ENCODE measurements around the gene CTNS. TPM values are rescaled to one million over a fixed set of nuclear protein-coding genes. Genes with fewer than 3 reads are reported as not detected.

The CTNS gene
- total and polyA plus RNA-seq, 8 donors, result 8.7 to 30.6 (median 12.3) TPM

DNA sequence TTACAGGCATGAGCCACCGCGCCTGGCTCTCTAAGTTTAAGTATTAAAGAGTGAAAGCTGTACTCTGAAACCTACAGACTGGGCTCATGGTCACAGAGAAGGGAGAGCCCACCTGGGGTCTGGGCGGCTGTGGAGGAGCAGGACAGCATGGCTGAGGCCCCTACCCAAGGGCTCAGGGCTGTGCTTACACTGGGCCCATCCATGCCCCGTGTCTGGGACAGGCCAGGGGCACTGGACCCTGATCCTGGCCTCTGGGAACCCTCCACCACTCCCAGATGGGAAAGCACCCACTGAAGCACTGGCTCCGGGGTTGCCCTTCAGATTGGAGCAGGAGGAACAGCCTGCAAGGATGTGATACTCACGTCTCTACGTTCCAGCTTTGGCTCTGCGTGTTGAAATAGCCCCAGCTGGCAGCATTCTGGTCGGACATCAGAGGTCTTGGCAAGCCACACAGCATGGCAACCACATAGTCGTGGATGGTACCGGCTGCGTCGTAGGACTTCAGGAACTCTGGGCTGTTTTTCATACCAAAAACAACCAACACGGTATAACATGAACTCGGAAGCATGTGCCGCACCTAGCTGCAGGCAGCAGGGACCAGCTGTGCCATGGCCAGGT is 13.5 kb upstream of the CTNS start:
- H3K27me3 ChIP-seq, result no peaks in the 10 kb centered on the region
- no peak for ATAC-seq
- no peak for DNase-seq
- no peaks in the 10 kb centered on the region for H3K9me3 ChIP-seq
- no peaks in the 10 kb centered on the region for H3K4me1 ChIP-seq
- H3K4me3 ChIP-seq, result no peak overlapping the region
- peaks cover 0 to 98% of the 10 kb centered on the region in 2 donors for H3K36me3 ChIP-seq
- TF ChIP-seq, protein P1, sequence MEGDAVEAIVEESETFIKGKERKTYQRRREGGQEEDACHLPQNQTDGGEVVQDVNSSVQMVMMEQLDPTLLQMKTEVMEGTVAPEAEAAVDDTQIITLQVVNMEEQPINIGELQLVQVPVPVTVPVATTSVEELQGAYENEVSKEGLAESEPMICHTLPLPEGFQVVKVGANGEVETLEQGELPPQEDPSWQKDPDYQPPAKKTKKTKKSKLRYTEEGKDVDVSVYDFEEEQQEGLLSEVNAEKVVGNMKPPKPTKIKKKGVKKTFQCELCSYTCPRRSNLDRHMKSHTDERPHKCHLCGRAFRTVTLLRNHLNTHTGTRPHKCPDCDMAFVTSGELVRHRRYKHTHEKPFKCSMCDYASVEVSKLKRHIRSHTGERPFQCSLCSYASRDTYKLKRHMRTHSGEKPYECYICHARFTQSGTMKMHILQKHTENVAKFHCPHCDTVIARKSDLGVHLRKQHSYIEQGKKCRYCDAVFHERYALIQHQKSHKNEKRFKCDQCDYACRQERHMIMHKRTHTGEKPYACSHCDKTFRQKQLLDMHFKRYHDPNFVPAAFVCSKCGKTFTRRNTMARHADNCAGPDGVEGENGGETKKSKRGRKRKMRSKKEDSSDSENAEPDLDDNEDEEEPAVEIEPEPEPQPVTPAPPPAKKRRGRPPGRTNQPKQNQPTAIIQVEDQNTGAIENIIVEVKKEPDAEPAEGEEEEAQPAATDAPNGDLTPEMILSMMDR (IDR thresholded peaks at IDR 0.05), result no peak
- H3K27ac ChIP-seq, result no peak overlapping the region
- intact Hi-C loops (cut with DNase I), result no loop called here

GRCh38 chr17:3626831-3627768 is 9.5 kb upstream of the CTNS start:
- DNase-seq (no peak), ATAC-seq (no peak)
- no peak overlapping the region for H3K4me3 ChIP-seq
- intact Hi-C loops (cut with DNase I), result no loop called here
- no peak overlapping the region for H3K27ac ChIP-seq
- H3K27me3 ChIP-seq, result no peaks in the 10 kb centered on the region
- no peaks in the 10 kb centered on the region for H3K9me3 ChIP-seq
- peaks cover 0 to 82% of the 10 kb centered on the region in 2 donors for H3K36me3 ChIP-seq
- TF ChIP-seq, protein P1 (IDR thresholded peaks at IDR 0.05), result no peak
- H3K4me1 ChIP-seq, result no peaks in the 10 kb centered on the region

GRCh38 chr17:3627769-3628167 is 8.8 kb upstream of the CTNS start:
- Histone ChIP-seq H3K27me3 (no peaks in the 10 kb centered on the region), H3K4me3 (no peak overlapping the region), H3K36me3 (peaks cover 0 to 76% of the 10 kb centered on the region in 2 donors), H3K27ac (no peak overlapping the region), H3K9me3 (no peaks in the 10 kb centered on the region), H3K4me1 (no peaks in the 10 kb centered on the region)
- intact Hi-C loops (cut with DNase I), result no loop called here
- TF ChIP-seq, protein P1 (IDR thresholded peaks at IDR 0.05), result no peak
- DNase-seq, result no peak
- ATAC-seq, result no peak

GRCh38 chr17:3630781-3631180 is 5.8 kb upstream of the CTNS start:
- Histone ChIP-seq H3K9me3 (no peaks in the 10 kb centered on the region), H3K36me3 (peaks cover 0 to 46% of the 10 kb centered on the region in 2 donors), H3K27me3 (no peaks in the 10 kb centered on the region), H3K4me3 (no peak overlapping the region), H3K4me1 (peaks cover 0 to 17% of the 10 kb centered on the region in 2 donors), H3K27ac (no peak overlapping the region)
- DNase-seq, result no peak
- intact Hi-C loops (cut with DNase I), result no loop called here
- ATAC-seq, result no peak
- TF ChIP-seq, protein P1 (IDR thresholded peaks at IDR 0.05), result no peak

DNA sequence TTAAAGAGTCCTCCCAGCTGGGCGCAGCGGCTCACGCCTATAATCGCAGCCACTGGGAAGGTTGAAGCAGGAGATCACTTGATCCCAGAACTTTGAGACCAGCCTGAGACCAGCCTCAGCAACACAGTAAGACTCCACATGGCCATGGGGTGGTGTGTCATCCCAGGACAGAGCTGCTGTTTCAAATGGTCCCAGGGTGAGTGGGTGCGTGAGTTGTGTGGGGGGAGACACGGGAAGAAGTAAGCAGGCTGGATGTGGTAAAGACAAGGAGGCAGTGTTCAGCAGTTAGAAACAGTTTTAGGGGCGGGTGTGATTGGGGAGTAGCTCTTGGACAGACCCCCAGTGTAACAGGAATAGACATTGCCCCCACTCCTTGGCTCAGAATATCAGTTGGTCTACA is 4.3 kb upstream of the CTNS start:
- Histone ChIP-seq H3K4me3 (no peak overlapping the region), H3K27ac (no peak overlapping the region), H3K36me3 (peaks cover 0 to 31% of the 10 kb centered on the region in 2 donors), H3K9me3 (no peaks in the 10 kb centered on the region), H3K27me3 (no peaks in the 10 kb centered on the region), H3K4me1 (peaks cover 2 to 24% of the 10 kb centered on the region in 2 donors)
- TF ChIP-seq, protein P1 (IDR thresholded peaks at IDR 0.05), result no peak
- DNase-seq (no peak), ATAC-seq (no peak)
- intact Hi-C loops (cut with DNase I), result no loop called here
